Measurements from ENCODE around the gene C1D. TPM values are rescaled to one million over a fixed set of nuclear protein-coding genes. Genes with fewer than 3 reads are reported as not detected.
"Not testable (repeated sequence)": the region's sequence is repeated elsewhere in the genome, so short reads cannot be mapped to it uniquely, and the experiment has no call there.

Gene C1D
- total RNA-seq, 1 experiment from 2014 or later = 21.1 TPM

DNA sequence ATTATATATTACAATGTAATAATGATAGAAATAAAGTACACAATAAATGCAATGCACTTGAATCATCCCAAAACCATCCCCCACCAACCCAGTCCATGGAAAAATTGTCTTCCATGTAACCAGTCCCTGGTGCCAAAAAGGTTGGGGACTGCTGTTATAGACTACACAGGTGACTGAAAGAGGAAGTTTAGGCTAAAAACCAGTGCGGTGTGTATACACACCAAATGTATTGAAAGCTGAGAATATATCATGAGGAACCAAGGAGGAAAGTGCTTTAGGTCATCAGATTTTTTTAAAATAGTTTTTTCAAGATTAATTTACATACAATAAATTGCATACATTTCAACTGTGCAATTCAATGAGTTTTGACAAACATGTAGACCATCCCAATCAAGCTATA lies 20.5 kb upstream of the C1D start:
- ChIA-PET RAD21 (ENCODE audit: low non-redundant PET in 1 of 2, low total read pairs in 2 of 2, uncharacterized antibody in 2 of 2, unreplicated experiment in 2 of 2) (no interaction called here), CTCF (no interaction called here), POLR2A (no interaction called here)
- Histone ChIP-seq H3K79me2 (ENCODE audit: insufficient read depth, low read length) (no peaks in the 10 kb centered on the region), H3K4me3 (replicated peaks in 1 of 2; ENCODE audit: low read depth in 1 of 2, low read length in 2 of 2) (no peak overlapping the region), H2AFZ (ENCODE audit: low read depth, low read length, poor library complexity, severe bottlenecking) (no peak overlapping the region), H3K27ac (ENCODE audit: low read depth, low read length) (no peak overlapping the region), H3K36me3 (ENCODE audit: control insufficient read depth in 1 of 2, insufficient read depth in 2 of 2, low read length in 2 of 2) (no peaks in the 10 kb centered on the region), H3K27me3 (ENCODE audit: insufficient read depth, low read length) (no peaks in the 10 kb centered on the region), H3K9ac (ENCODE audit: low read length) (no peak overlapping the region), H3K4me2 (ENCODE audit: low read length) (no peak overlapping the region), H3K9me2 (ENCODE audit: insufficient read depth) (no peaks in the 10 kb centered on the region), H4K20me1 (ENCODE audit: insufficient read depth) (no peaks in the 10 kb centered on the region), H3K9me3 (ENCODE audit: control insufficient read depth in 1 of 2, insufficient read depth in 1 of 2, low read depth in 1 of 2, low read length in 2 of 2) (no peaks in the 10 kb centered on the region), H3K4me1 (ENCODE audit: control insufficient read depth in 1 of 2, insufficient read depth in 2 of 2, low read length in 2 of 2) (no peaks in the 10 kb centered on the region)
- intact Hi-C loops (cut with micrococcal nuclease) = no loop called here
- no peak for TF ChIP-seq EZH2 (IDR thresholded peaks at IDR 0.05)
- TF ChIP-seq POLR2A (IDR thresholded peaks at IDR 0.05; ENCODE audit: borderline replicate concordance, extremely low read depth, insufficient read depth, insufficient read length) = no peak
- no peak for TF ChIP-seq YY1 (IDR thresholded peaks at IDR 0.05; ENCODE audit: extremely low read depth, insufficient replicate concordance, low read depth, low read length)
- ATAC-seq (no peak), DNase-seq (ENCODE audit: low read depth, low spot score) (no peak)
- BruUV-seq (replicated peaks) = no TSS peak

GRCh38 chr2:68074050-68074449 lies 11.2 kb upstream of the C1D start:
- no peak overlapping the region for H3K4me3 ChIP-seq (replicated peaks in 1 of 2; ENCODE audit: low read depth in 1 of 2, low read length in 2 of 2)
- H3K27me3 ChIP-seq (ENCODE audit: insufficient read depth, low read length) = no peaks in the 10 kb centered on the region
- intact Hi-C loops (cut with micrococcal nuclease) = no loop called here
- no peak overlapping the region for H3K9ac ChIP-seq (ENCODE audit: low read length)
- H3K9me2 ChIP-seq (ENCODE audit: insufficient read depth) = no peaks in the 10 kb centered on the region
- H4K20me1 ChIP-seq (ENCODE audit: insufficient read depth) = no peaks in the 10 kb centered on the region; the same call in 1 of the 2 replicates
- no peaks in the 10 kb centered on the region for H3K79me2 ChIP-seq (ENCODE audit: insufficient read depth, low read length)
- POLR2A ChIA-PET = no interaction called here
- CTCF ChIA-PET = no interaction called here
- no peak overlapping the region for H3K27ac ChIP-seq (ENCODE audit: low read depth, low read length)
- DNase-seq (ENCODE audit: low read depth, low spot score) (no peak), ATAC-seq (no peak)
- H3K36me3 ChIP-seq (ENCODE audit: control insufficient read depth in 1 of 2, insufficient read depth in 2 of 2, low read length in 2 of 2) = no peaks in the 10 kb centered on the region
- no peak overlapping the region for H3K4me2 ChIP-seq (ENCODE audit: low read length)
- no TSS peak for BruUV-seq (replicated peaks)
- RAD21 ChIA-PET (ENCODE audit: low non-redundant PET in 1 of 2, low total read pairs in 2 of 2, uncharacterized antibody in 2 of 2, unreplicated experiment in 2 of 2) = no interaction called here
- no peaks in the 10 kb centered on the region for H3K4me1 ChIP-seq (ENCODE audit: control insufficient read depth in 1 of 2, insufficient read depth in 2 of 2, low read length in 2 of 2)
- H3K9me3 ChIP-seq (ENCODE audit: control insufficient read depth in 1 of 2, insufficient read depth in 1 of 2, low read depth in 1 of 2, low read length in 2 of 2) = no peaks in the 10 kb centered on the region
- TF ChIP-seq POLR2AphosphoS5 (IDR thresholded peaks at IDR 0.05; ENCODE audit: low read depth, low read length) (no peak), EGR1 (IDR thresholded peaks at IDR 0.05; ENCODE audit: low read depth) (no peak), RAD21 (IDR thresholded peaks at IDR 0.05; ENCODE audit: low read depth) (no peak), SP1 (IDR thresholded peaks at IDR 0.05; ENCODE audit: low read depth) (no peak), EZH2phosphoT487 (IDR thresholded peaks at IDR 0.05; ENCODE audit: borderline replicate concordance) (no peak), JUND (IDR thresholded peaks at IDR 0.05) (no peak)
- TF ChIP-seq, protein P1, sequence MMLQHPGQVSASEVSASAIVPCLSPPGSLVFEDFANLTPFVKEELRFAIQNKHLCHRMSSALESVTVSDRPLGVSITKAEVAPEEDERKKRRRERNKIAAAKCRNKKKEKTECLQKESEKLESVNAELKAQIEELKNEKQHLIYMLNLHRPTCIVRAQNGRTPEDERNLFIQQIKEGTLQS (IDR thresholded peaks at IDR 0.05) = no peak
- no peak overlapping the region for H2AFZ ChIP-seq (ENCODE audit: low read depth, low read length, poor library complexity, severe bottlenecking)

GRCh38 chr2:68063797-68064646 lies 1.2 kb upstream of the C1D start:
- CTCF ChIA-PET; H3K4me3 ChIP-seq (replicated peaks in 1 of 2; ENCODE audit: low read depth in 1 of 2, low read length in 2 of 2); RAD21 ChIA-PET (ENCODE audit: low non-redundant PET in 1 of 2, low total read pairs in 2 of 2, uncharacterized antibody in 2 of 2, unreplicated experiment in 2 of 2); H3K9me3 ChIP-seq (ENCODE audit: control insufficient read depth in 1 of 2, insufficient read depth in 1 of 2, low read depth in 1 of 2, low read length in 2 of 2); H4K20me1 ChIP-seq (ENCODE audit: insufficient read depth); H3K36me3 ChIP-seq (ENCODE audit: control insufficient read depth in 1 of 2, insufficient read depth in 2 of 2, low read length in 2 of 2); H3K9ac ChIP-seq (ENCODE audit: low read length); BruUV-seq (replicated peaks); H3K27ac ChIP-seq (ENCODE audit: low read depth, low read length); DNase-seq (ENCODE audit: low read depth, low spot score); H2AFZ ChIP-seq (ENCODE audit: low read depth, low read length, poor library complexity, severe bottlenecking); POLR2A ChIA-PET; H3K9me2 ChIP-seq (ENCODE audit: insufficient read depth); H3K27me3 ChIP-seq (ENCODE audit: insufficient read depth, low read length); ATAC-seq: not testable (repeated sequence)
- Histone ChIP-seq H3K4me2 (ENCODE audit: low read length) (peak overlapping the region; percentile 80), H3K4me1 (ENCODE audit: control insufficient read depth in 1 of 2, insufficient read depth in 2 of 2, low read length in 2 of 2) (peaks cover 0 to 10% of the 10 kb centered on the region in 2 experiments; a peak in 2 of 4 replicates), H3K79me2 (ENCODE audit: insufficient read depth, low read length) (peaks cover 37% of the 10 kb centered on the region)
- intact Hi-C loops (cut with micrococcal nuclease) = loop anchor here (1.0 kb wide), 1 partner anchor 93 kb away; the partner anchor contains the start of gene PNO1
